ENCODE data around the gene CCNY.

GRCh38 chr10:35421553-35422178 lies 85.4 kb downstream of the CCNY start:
- no peak for TF ChIP-seq CTCF (IDR thresholded peaks at IDR 0.05)
- no peak for TF ChIP-seq CBX8 (IDR thresholded peaks at IDR 0.05)
- TF ChIP-seq SMC3 (IDR thresholded peaks at IDR 0.05), result no peak
- TF ChIP-seq REST (IDR thresholded peaks at IDR 0.05), result no peak
